ENCODE measurements around the gene CAB39. TPM values are rescaled to one million over a fixed set of nuclear protein-coding genes. Genes with fewer than 3 reads are reported as not detected.

The CAB39 gene
- polyA plus RNA-seq, 1 donor (not counting 4 experiments of a cell fraction or from before 2014, with no cell fraction given): 120 TPM

DNA sequence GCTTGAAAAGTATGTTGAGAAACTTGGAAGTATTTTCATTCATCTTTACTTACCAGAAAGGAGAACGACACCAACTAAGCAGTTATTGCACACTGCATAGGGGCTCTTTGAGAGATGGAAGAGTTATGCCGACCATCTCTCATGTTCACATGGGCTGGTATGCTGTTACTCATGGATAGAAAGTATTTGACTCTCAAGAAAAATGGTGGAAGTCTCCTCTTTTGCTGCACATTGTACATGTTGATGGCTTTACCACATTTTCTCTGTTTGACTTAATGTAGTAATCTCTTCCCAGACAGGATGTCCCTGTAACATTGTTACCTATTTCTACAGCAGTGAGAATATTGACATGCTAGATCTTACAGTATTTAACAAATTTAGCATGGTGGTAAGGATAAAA is 23.2 kb downstream of the CAB39 start:
- no peak for DNase-seq (ENCODE audit: low read depth, low spot score)
- Histone ChIP-seq H3K9me3 (ENCODE audit: control insufficient read depth, low read depth, low read length) (no peaks in the 10 kb centered on the region), H3K9me1 (ENCODE audit: control insufficient read depth, extremely low read depth, insufficient read depth, low read length) (no peaks in the 10 kb centered on the region), H3K4me2 (ENCODE audit: control insufficient read depth, extremely low read depth, insufficient read depth, low read depth, low read length) (no peak overlapping the region), H3K9ac (ENCODE audit: control insufficient read depth, extremely low read depth, insufficient read depth, low read length) (no peak overlapping the region), H2AFZ (ENCODE audit: control insufficient read depth, low read length) (no peak overlapping the region), H3K27me3 (ENCODE audit: control insufficient read depth, extremely low read depth, insufficient read depth, low read length) (no peaks in the 10 kb centered on the region), H3K4me1 (ENCODE audit: control insufficient read depth, extremely low read depth, insufficient read depth, low read length) (peaks cover 8% of the 10 kb centered on the region), H3K27ac (ENCODE audit: control insufficient read depth, insufficient read depth, low read length) (no peak overlapping the region), H3K36me3 (ENCODE audit: control insufficient read depth in 2 of 2, extremely low read depth in 1 of 2, insufficient read depth in 2 of 2, low read length in 2 of 2) (peaks cover 8 to 12% of the 10 kb centered on the region in 2 experiments), H4K20me1 (ENCODE audit: control insufficient read depth, extremely low read depth, insufficient read depth, low read length) (peaks cover 16% of the 10 kb centered on the region), H3K79me2 (ENCODE audit: control insufficient read depth, insufficient read depth, low read length) (peaks cover 99% of the 10 kb centered on the region), H3K4me3 (ENCODE audit: control insufficient read depth in 2 of 3, extremely low read depth in 1 of 3, insufficient read depth in 2 of 3, low read depth in 1 of 3, low read length in 3 of 3) (no peak overlapping the region)
- no peak for FAIRE-seq
- dilution Hi-C loops (cut with MboI; ENCODE audit: extremely low pct_ligation_motif_present, low sequenced_read_pairs): no loop called here
- TF ChIP-seq EZH2 (IDR thresholded peaks at IDR 0.05; ENCODE audit: low read length): no peak
- TF ChIP-seq, protein P1, sequence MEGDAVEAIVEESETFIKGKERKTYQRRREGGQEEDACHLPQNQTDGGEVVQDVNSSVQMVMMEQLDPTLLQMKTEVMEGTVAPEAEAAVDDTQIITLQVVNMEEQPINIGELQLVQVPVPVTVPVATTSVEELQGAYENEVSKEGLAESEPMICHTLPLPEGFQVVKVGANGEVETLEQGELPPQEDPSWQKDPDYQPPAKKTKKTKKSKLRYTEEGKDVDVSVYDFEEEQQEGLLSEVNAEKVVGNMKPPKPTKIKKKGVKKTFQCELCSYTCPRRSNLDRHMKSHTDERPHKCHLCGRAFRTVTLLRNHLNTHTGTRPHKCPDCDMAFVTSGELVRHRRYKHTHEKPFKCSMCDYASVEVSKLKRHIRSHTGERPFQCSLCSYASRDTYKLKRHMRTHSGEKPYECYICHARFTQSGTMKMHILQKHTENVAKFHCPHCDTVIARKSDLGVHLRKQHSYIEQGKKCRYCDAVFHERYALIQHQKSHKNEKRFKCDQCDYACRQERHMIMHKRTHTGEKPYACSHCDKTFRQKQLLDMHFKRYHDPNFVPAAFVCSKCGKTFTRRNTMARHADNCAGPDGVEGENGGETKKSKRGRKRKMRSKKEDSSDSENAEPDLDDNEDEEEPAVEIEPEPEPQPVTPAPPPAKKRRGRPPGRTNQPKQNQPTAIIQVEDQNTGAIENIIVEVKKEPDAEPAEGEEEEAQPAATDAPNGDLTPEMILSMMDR (optimal IDR thresholded peaks at IDR 0.05 in 1 of 3, IDR thresholded peaks at IDR 0.05 in 1 of 3, conservative IDR thresholded peaks at IDR 0.05 in 1 of 3; ENCODE audit: extremely low read depth in 1 of 3, insufficient read depth in 2 of 3, low read length in 3 of 3): no peak

- H3K79me2 ChIP-seq (ENCODE audit: control insufficient read depth, insufficient read depth, low read length): peaks cover 98% of the 10 kb centered on the region
- H3K27ac ChIP-seq (ENCODE audit: control insufficient read depth, insufficient read depth, low read length): peak overlapping the region; percentile 27
- FAIRE-seq (no peak), DNase-seq (ENCODE audit: low read depth, low spot score) (no peak)
- peaks cover 12 to 18% of the 10 kb centered on the region in 2 experiments for H3K36me3 ChIP-seq (ENCODE audit: control insufficient read depth in 2 of 2, extremely low read depth in 1 of 2, insufficient read depth in 2 of 2, low read length in 2 of 2)
- no peak for TF ChIP-seq EZH2 (IDR thresholded peaks at IDR 0.05; ENCODE audit: low read length)
- TF ChIP-seq, protein P1 (optimal IDR thresholded peaks at IDR 0.05 in 1 of 3, IDR thresholded peaks at IDR 0.05 in 1 of 3, conservative IDR thresholded peaks at IDR 0.05 in 1 of 3; ENCODE audit: extremely low read depth in 1 of 3, insufficient read depth in 2 of 3, low read length in 3 of 3): no peak
- no peaks in the 10 kb centered on the region for H3K9me1 ChIP-seq (ENCODE audit: control insufficient read depth, extremely low read depth, insufficient read depth, low read length)
- no peaks in the 10 kb centered on the region for H3K9me3 ChIP-seq (ENCODE audit: control insufficient read depth, low read depth, low read length)
- dilution Hi-C loops (cut with MboI; ENCODE audit: extremely low pct_ligation_motif_present, low sequenced_read_pairs): no loop called here
- H4K20me1 ChIP-seq (ENCODE audit: control insufficient read depth, extremely low read depth, insufficient read depth, low read length): peaks cover 15% of the 10 kb centered on the region
- H3K9ac ChIP-seq (ENCODE audit: control insufficient read depth, extremely low read depth, insufficient read depth, low read length): no peak overlapping the region
- H2AFZ ChIP-seq (ENCODE audit: control insufficient read depth, low read length): no peak overlapping the region
- peaks cover 8% of the 10 kb centered on the region for H3K4me1 ChIP-seq (ENCODE audit: control insufficient read depth, extremely low read depth, insufficient read depth, low read length)
- H3K27me3 ChIP-seq (ENCODE audit: control insufficient read depth, extremely low read depth, insufficient read depth, low read length): no peaks in the 10 kb centered on the region
- H3K4me2 ChIP-seq (ENCODE audit: control insufficient read depth, extremely low read depth, insufficient read depth, low read depth, low read length): no peak overlapping the region
- H3K4me3 ChIP-seq (ENCODE audit: control insufficient read depth in 2 of 3, extremely low read depth in 1 of 3, insufficient read depth in 2 of 3, low read depth in 1 of 3, low read length in 3 of 3): no peak overlapping the region
Measured at GRCh38 chr2:230737300-230737699, 24.7 kb downstream of the CAB39 start.

Measured in keratinocyte (primary cell).